Measurements from ENCODE around the gene FKBP5.

GRCh38 chr6:35698858-35699257 lies 10.1 kb upstream of the FKBP5 start:
- no peak for TF ChIP-seq CTCF (IDR thresholded peaks at IDR 0.05)
- no peak for TF ChIP-seq POLR2A (IDR thresholded peaks at IDR 0.05)

Measured in ovary (tissue), 3 donors.